Body of pancreas (tissue), 4 donors: ENCODE measurements around the gene PGK1. TPM values are rescaled to one million over a fixed set of nuclear protein-coding genes. Genes with fewer than 3 reads are reported as not detected.

ENCODE experiments used
- ATAC-seq: fragments of 150-250 bp; one replicate; pipeline ENCODE4 v1.9.1; 2016
- DNase-seq, 4 donors: peaks; one replicate each; pipeline ENCODE4 v3.0.0-alpha.2; 2019
- H3K27ac ChIP-seq, 4 donors: fragments of 200-600 bp; sonication (generic); 1 replicate in 3 of 4; 2 replicates in 1 of 4; pipeline versions ENCODE4 v1.5.1 to v1.6.1; 2016 to 2019; ENCODE audit warnings: mild to moderate bottlenecking in 1 of 4, mixed read lengths in 1 of 4, moderate library complexity in 1 of 4
- H3K27me3 ChIP-seq, 2 donors: fragments of 200-600 bp; sonication (generic); one replicate each; pipeline ENCODE4 v1.6.0; 2016; ENCODE audit warnings: mild to moderate bottlenecking in 1 of 2
- H3K36me3 ChIP-seq, 2 donors: fragments of 200-600 bp; sonication (generic); replicated peaks in 1 of 2; 2 replicates each; pipeline ENCODE4 v1.5.1; 2016; ENCODE audit warnings: low read depth in 2 of 2; ENCODE audit not compliant: insufficient read depth in 1 of 2
- H3K4me1 ChIP-seq: fragments of 200-600 bp; sonication (generic); one replicate; pipeline ENCODE4 v1.6.0; 2016
- H3K4me3 ChIP-seq, 2 donors: fragments of 200-600 bp; sonication (generic); 1 replicate in 1 of 2; 2 replicates in 1 of 2; pipeline ENCODE4 v1.5.1; 2016 to 2019
- H3K9me3 ChIP-seq, 3 donors: fragments of 200-600 bp; sonication (generic); 1 replicate in 2 of 3; 2 replicates in 1 of 3; pipeline ENCODE4 v1.5.1; 2016
- POLR2A ChIP-seq, 3 donors: fragments of 450-650 bp; IDR thresholded peaks; one replicate each; pipeline ENCODE4 v1.6.1; 2016; ENCODE audit warnings: antibody characterized with exemption in 3 of 3, mild to moderate bottlenecking in 2 of 3
- WGBS, 2 donors: methylation state at CpG; one replicate each; pipeline ENCODE4 v1.1.5; 2017; 5-methylcytosine and 5-hydroxymethylcytosine counted together
- intact Hi-C: fragments of 100-400 bp; cut with DNase I; formaldehyde crosslinking; loops from one replicate; pipeline ENCODE4 v1.15.1; 2023
- total RNA-seq, 2 donors: library from RNA; depleted of rRNA; stranded (reverse); fragments of >200 nt; gene quantifications; one replicate each; pipeline ENCODE4 v1.1.0, GENCODE V29; 2016
- TF ChIP-seq, protein P1 (sequence below), 7 experiments: fragments of 450-650 bp in 4 of 7; fragments of 200-600 bp in 3 of 7; sonication (generic) in 3 of 7; IDR thresholded peaks; one replicate each; pipeline ENCODE4 v1.5.1; 2016 to 2019; ENCODE audit warnings: antibody characterized with exemption in 7 of 7

The PGK1 gene
- total RNA-seq, 2 donors from 2014 or later = 46.7 to 79.4 TPM

DNA sequence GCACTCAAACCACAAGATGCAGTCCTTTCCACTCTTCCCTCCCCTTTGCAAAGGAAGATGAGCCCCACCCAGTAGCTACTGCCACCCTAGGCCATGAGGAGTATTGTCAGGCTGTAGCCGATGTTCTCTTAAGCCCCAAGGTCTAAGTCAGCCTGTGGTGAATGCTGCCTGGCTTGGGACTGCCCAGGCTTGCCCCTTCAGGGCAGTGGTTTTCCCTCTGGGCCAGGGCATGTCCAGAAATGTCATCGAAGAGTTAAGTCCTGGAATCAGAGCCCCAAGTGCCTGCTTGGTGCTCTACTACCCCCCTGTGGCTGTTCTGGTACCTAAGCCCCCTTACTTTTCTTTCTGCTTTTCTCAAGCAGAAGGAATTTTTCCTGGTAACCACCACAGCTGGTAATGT, 11.8 kb upstream of the PGK1 start:
- ATAC-seq (no peak), DNase-seq (no peak)
- Histone ChIP-seq H3K4me3 (no peak overlapping the region), H3K27ac (no peak overlapping the region), H3K36me3 (no peaks in the 10 kb centered on the region), H3K4me1 (no peaks in the 10 kb centered on the region), H3K27me3 (no peaks in the 10 kb centered on the region), H3K9me3 (no peaks in the 10 kb centered on the region)
- intact Hi-C loops = no loop called here
- TF ChIP-seq POLR2A (IDR thresholded peaks at IDR 0.05) = no peak
- TF ChIP-seq, protein P1, sequence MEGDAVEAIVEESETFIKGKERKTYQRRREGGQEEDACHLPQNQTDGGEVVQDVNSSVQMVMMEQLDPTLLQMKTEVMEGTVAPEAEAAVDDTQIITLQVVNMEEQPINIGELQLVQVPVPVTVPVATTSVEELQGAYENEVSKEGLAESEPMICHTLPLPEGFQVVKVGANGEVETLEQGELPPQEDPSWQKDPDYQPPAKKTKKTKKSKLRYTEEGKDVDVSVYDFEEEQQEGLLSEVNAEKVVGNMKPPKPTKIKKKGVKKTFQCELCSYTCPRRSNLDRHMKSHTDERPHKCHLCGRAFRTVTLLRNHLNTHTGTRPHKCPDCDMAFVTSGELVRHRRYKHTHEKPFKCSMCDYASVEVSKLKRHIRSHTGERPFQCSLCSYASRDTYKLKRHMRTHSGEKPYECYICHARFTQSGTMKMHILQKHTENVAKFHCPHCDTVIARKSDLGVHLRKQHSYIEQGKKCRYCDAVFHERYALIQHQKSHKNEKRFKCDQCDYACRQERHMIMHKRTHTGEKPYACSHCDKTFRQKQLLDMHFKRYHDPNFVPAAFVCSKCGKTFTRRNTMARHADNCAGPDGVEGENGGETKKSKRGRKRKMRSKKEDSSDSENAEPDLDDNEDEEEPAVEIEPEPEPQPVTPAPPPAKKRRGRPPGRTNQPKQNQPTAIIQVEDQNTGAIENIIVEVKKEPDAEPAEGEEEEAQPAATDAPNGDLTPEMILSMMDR (IDR thresholded peaks at IDR 0.05) = peak in 3 of 7 experiments; percentile 7 to 20 (median 15)
- WGBS, 2 donors = 14 to 41% methylated on average over 1 to 2 of the region's 2 CpGs

DNA sequence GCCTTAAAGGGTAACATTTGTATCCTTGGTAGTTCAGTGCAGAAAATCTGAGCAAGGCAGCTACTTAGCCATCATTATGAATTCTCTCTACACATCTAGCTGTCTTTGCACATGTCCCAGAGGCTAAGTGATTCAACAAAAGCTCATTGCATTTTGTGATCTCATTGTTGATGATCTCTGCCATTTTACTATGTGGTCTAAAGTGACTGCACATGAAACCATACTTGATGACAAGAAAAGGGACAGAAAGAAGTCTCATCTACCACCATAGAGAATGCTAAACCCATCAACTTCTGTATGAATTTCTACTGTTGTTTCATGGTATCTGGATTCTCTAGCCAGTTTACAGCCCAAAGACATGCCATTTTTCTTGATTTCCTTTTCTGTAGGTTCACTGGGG, 5.9 kb upstream of the PGK1 start:
- Histone ChIP-seq H3K4me1 (peaks cover 1% of the 10 kb centered on the region), H3K27me3 (no peaks in the 10 kb centered on the region), H3K27ac (no peak overlapping the region), H3K36me3 (no peaks in the 10 kb centered on the region), H3K4me3 (no peak overlapping the region), H3K9me3 (no peaks in the 10 kb centered on the region)
- no peak for DNase-seq
- no peak for ATAC-seq
- no peak for TF ChIP-seq POLR2A (IDR thresholded peaks at IDR 0.05)
- TF ChIP-seq, protein P1 (IDR thresholded peaks at IDR 0.05) = no peak
- intact Hi-C loops = no loop called here

DNA sequence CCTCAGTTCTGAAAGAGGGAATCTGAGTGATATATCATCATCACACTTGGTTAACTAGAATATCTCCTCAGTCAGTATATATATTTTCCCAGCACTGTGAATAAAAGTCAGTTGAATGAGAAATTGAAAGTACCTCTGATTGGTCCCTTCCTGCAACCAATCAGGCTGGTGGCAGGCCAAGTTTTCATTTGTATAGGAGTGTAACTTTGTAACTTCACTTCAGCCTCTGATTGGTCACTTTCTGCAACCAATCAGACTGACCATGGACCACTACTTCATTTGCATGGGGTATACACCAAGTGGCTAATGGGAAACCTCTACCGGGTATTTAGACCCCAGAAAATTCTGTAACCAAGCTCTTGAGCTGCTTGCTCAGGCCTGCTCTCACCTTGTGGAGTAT, 2.0 kb upstream of the PGK1 start:
- peaks cover 24% of the 10 kb centered on the region for H3K4me1 ChIP-seq
- WGBS, 2 donors = 80 to 83% methylated on average over 1 of the region's 1 CpG
- no peaks in the 10 kb centered on the region for H3K9me3 ChIP-seq
- intact Hi-C loops = no loop called here
- ATAC-seq (no peak), DNase-seq (no peak)
- H3K27me3 ChIP-seq = no peaks in the 10 kb centered on the region
- TF ChIP-seq, protein P1 (IDR thresholded peaks at IDR 0.05) = no peak
- no peak for TF ChIP-seq POLR2A (IDR thresholded peaks at IDR 0.05)
- no peak overlapping the region for H3K27ac ChIP-seq
- no peaks in the 10 kb centered on the region for H3K36me3 ChIP-seq
- H3K4me3 ChIP-seq = no peak overlapping the region

DNA sequence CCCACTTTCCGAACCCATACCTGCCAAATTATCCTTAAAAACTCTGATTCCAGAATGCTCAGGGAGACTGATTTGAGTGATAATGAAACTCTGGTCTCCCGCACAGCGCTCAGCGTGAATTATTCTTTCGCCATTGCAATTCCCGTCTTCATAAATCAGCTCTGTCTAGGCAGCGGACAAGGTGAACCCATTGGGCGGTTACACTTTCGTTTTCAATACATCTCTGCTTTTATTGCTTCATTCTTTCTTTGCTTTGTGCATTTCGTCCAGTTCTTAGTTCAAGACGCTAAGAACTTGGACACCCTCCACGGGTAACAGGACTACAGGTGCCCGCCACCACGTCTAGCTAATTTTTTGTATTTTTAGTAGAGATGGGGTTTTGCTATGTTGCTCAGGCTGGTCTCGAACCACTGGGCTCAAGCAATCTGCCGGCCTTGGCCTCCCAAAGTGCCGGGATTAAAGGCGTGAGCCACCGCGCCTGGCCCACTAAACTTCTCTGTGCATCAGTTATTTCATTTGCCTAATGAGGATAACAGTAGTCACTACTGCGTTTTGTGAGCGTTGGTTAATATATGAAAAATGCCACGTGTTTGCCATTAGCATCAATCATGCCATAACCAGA, 936 bp upstream of the PGK1 start:
- Histone ChIP-seq H3K36me3 (no peaks in the 10 kb centered on the region), H3K27ac (peak overlapping the region; percentile 69 to 97 (median 89)), H3K9me3 (no peaks in the 10 kb centered on the region), H3K4me3 (no peak overlapping the region), H3K27me3 (no peaks in the 10 kb centered on the region), H3K4me1 (peaks cover 34% of the 10 kb centered on the region)
- WGBS, 2 donors = 71 to 83% methylated on average over 14 to 20 of the region's 23 CpGs
- no peak for DNase-seq
- ATAC-seq = no peak
- TF ChIP-seq, protein P1 (IDR thresholded peaks at IDR 0.05) = no peak
- no peak for TF ChIP-seq POLR2A (IDR thresholded peaks at IDR 0.05)
- intact Hi-C loops = no loop called here
